Neural progenitor cell (in vitro differentiated cells): ENCODE measurements around the gene PTPRC.

Experiments
- CTCF ChIP-seq: fragments of 200-600 bp; sonication (generic); IDR thresholded peaks from 2 replicates; pipeline ENCODE4 v1.5.1; 2017; ENCODE audit warnings: antibody characterized with exemption, mild to moderate bottlenecking
- EZH2phosphoT487 ChIP-seq: fragments of 200-600 bp; sonication (generic); IDR thresholded peaks from 2 replicates; pipeline ENCODE4 v1.6.1; 2017; ENCODE audit warnings: antibody characterized with exemption

DNA sequence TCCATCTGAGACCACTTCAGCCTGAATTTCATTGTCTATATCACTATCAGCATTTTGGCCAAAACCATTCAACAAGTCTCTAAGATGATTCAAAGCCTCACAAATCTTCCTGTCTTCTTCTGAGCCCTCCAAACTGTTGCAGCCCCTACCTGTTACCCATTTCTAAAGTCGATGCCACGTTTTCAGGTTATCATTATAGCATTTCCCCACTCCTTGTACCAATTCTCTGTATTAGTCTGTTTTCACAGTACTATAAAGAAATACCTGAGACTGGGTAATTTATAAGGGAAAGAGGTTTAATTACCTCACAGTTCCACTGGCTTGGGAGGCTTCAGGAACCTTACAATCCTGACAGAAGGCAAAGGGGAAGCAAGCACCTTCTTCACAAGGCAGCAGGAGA is 158.8 kb downstream of the PTPRC start:
- TF ChIP-seq CTCF (no peak), EZH2phosphoT487 (no peak)
